Superior temporal gyrus (tissue), 1 donor: ENCODE results near the gene HOXD13.

Experiments used
- DNase-seq: peaks from one replicate; pipeline ENCODE4 v3.0.0-alpha.2; 2016; ENCODE audit errors: extremely low spot score

The HOXD13 gene

GRCh38 chr2:176093145-176093897 is 800 bp downstream of the HOXD13 start:
- DNase-seq, result no peak

DNA sequence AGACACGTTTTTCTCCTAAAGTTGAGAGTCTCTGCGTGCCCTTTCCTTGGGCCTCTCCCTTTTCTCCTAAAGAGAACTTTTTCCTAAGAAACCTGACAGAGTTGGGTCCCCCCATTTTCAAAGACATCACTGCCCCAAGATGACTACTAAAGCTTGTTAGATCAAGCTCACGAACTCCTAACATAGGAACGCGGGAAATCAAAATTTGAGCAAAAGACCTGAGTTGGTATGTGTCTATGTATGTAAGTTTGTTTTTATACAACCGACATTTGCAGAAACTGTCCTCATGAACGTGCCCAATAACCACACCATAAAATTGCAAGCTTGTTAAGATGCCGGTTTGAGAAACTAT is 1.4 kb downstream of the HOXD13 start:
- no peak for DNase-seq

- DNase-seq, result no peak
Observed at GRCh38 chr2:176094349-176094748, 1.8 kb downstream of the HOXD13 start.

GRCh38 chr2:176095421-176095820 is 2.9 kb downstream of the HOXD13 start:
- DNase-seq, result no peak

- no peak for DNase-seq
Observed at GRCh38 chr2:176096243-176096985, 3.9 kb downstream of the HOXD13 start.

DNA sequence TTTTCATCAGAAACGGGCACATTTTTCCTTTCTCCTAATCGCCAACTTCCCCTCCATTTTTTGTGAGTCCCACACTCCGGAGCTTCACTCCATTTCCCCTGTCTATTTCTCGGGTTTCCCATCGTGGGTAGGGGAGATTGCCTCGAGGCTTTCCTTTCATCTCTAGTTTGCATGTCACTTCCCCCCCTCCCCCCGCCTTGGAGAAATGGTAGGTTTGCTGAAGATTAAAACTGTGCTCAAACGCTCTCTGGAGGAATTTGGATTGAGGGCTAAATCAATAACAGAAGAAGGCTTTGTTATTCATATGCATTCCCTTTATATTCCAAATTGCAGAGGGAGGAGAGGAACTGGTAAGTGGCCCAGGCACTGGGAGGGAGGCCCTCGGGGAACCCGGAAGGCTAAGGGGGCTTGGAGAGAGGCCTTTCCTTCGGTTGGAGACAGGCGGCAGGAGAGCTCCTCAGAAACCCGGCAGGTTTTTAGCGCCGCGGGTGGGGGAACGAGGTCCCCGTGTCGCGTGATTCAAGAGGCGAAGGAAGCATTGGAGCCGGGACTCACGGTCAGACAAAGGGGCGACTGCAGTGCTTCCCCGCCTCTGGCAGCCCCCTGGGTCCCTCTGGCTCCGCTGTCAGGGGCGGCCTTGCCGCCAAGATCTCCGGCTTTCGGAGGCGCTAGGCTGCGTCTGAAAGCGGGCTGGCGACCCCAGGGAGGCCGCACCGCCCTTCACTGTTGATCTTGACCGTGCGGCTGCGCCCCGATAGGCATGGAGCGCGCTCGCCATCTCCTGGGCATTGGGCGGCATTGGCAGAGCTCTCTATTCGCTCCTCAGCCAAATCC is 4.7 kb downstream of the HOXD13 start:
- DNase-seq, result no peak

DNA sequence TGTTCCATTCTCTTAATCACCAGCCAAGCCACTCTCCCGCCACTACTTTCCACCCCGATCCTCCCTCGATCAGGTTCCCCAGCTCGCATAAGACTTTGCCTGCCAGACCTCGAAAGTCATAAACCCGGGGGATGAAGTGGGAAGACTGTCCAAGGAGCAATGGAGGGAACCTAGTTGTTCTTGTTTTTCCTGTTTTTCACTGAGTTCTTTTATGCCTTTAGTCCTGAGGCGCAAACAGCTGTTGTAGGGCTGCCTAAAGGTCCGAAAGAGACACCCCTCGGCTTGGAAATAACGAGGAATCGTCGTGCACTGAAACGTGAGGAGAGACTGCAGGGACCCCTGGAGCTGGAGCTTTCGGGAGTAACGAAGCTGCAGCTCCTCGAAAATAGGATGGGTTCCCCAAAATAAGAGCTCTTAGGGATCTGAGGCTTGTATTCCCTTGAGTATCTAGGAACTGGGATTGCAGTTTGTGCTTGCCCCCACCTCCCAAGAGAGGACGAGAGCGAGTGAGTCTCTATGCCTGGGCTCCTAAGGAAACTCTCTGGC is 5.4 kb downstream of the HOXD13 start:
- DNase-seq, result no peak

DNA sequence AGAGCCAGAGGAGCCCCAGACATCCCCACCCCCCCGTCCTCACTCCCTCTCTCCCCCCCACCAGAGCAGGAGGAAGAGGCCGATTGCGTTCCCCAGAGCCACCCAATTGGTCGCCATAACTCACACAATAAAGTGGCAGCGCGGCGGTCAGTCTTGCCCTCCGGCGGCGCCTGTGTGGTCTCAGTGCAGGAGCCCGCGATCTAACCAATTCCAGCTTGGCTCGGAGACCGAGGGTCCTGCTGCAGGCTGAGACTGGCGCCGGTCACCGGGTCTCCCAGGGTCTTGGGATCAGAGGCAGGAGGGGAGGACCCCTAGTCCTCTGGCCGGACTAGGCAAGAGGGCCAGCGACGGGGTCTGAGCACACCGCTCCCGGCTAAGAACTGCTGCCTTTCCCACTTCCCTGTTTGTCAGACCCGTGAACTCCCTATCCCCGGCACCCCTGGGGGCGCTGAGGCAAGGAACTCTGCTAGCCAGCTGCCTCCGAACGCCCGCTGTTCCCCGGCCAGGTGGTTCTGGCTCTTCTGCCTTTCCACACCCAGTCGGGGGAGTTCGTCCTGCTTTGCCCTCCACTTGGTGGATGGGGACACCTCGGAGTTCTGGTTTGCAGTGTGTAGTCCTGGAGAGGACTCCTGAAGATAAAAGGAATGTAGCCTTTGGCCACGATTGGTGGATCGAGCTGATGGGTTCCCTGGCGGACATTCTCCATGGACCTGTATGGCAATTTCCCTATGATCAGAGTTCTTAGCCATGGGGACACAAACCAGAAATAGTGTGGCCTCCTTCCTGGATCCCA is 6.0 kb downstream of the HOXD13 start:
- no peak for DNase-seq

GRCh38 chr2:176099159-176099727 is 6.7 kb downstream of the HOXD13 start:
- DNase-seq, result no peak

DNA sequence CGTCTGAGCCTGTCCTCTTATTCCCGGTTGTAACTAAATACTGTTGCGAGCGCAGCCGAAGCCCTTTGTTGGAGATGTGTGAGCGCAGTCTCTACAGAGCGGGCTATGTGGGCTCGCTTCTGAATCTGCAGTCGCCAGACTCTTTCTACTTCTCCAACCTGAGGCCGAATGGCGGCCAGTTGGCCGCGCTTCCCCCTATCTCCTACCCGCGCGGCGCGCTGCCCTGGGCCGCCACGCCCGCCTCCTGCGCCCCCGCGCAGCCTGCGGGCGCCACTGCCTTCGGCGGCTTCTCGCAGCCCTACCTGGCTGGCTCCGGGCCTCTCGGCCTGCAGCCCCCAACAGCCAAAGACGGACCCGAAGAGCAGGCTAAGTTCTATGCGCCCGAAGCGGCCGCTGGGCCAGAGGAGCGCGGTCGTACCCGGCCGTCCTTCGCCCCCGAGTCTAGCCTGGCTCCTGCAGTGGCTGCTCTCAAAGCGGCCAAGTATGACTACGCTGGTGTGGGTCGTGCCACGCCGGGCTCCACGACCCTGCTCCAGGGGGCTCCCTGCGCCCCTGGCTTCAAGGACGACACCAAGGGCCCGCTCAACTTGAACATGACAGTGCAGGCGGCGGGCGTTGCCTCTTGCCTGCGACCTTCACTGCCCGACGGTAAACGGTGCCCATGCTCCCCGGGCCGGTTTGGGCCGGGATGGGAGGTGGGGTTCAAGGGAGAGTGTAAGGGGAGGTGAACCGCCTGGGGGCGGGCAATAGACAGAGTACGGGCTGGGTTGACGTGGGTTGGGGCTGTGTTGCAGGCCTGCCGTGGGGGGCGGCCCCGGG is 7.4 kb downstream of the HOXD13 start, which contains the start of gene HOXD12:
TSS of gene HOXD12 (plus strand) at position 68 of the 819 bp plus-strand sequence. CDS start at position 75, 7 bp downstream.
- no peak for DNase-seq

DNA sequence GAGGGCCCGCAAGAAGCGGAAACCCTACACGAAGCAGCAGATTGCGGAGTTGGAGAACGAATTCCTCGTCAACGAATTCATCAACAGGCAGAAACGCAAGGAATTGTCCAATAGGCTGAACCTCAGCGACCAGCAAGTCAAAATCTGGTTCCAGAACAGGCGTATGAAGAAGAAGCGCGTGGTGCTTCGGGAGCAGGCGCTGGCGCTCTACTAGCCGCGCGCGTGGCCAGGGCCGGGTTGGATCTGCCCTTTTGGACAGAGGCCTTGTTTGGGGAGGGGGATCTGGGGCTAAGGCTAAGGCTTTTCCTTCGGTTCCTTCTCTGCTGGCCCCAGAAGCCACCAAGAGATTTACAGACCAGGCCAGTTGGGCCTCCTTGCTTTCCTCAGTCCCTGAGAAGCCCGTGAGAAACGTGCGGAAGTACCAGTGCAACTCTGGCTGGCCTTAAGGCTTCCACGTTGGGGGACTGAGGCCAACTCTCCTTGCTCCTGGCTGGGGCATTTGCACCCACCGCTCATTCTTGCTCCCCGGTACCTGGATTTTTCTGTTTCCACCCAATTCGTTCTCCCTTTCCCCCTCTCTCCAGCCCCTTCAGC is 8.1 kb downstream of the HOXD13 start:
- no peak for DNase-seq

GRCh38 chr2:176101216-176101830 is 8.8 kb downstream of the HOXD13 start:
- no peak for DNase-seq

DNA sequence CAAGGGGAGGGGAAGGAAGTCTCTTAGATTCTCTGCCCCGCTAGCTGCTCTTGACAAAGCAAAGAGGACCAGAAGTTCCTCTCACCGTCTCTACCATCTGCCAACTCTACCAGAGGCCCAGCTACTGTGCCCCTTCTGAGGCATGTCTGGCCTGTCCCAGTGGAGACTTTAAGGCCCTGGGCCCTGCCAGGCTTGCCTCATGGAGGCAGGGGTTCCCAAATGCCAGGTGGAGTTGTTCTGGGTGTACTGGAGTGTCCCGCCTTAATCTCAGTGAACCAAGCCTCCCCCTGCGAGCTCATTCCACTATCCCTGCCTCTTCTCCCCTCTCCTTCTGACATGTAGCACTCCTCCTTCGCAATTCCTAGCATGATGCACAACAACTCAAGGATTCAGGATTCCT is 9.3 kb downstream of the HOXD13 start:
- DNase-seq, result no peak

DNA sequence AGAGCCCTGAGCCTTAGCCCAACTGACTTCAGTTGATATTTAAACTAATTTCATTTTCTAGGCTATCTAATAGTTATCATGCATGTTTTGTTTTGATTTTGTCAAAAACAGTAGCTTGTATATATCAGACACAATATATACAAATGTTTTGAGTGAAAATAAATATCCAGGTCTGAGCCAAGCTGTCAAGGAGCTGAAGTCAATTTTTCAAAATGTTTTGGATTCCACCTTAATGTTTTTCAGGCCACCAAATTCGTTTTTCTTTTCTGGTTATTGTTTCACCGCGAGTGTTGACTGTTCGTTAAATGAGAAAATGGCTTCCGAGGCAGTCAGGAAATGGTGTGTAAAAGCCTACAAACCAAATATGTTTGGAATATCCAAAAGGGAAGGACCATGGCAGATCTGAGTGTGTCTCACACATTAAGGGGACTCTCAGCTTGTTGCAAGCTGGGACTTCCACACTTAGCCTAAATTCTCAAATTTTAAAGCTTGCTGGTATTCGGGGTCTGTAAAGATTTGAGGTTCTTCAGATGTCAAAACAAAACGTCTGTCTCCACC is 9.9 kb downstream of the HOXD13 start:
- DNase-seq, result no peak

GRCh38 chr2:176103194-176103593 is 10.7 kb downstream of the HOXD13 start:
- DNase-seq, result no peak

- no peak for DNase-seq
Observed at GRCh38 chr2:176103742-176104315, 11.3 kb downstream of the HOXD13 start.

DNA sequence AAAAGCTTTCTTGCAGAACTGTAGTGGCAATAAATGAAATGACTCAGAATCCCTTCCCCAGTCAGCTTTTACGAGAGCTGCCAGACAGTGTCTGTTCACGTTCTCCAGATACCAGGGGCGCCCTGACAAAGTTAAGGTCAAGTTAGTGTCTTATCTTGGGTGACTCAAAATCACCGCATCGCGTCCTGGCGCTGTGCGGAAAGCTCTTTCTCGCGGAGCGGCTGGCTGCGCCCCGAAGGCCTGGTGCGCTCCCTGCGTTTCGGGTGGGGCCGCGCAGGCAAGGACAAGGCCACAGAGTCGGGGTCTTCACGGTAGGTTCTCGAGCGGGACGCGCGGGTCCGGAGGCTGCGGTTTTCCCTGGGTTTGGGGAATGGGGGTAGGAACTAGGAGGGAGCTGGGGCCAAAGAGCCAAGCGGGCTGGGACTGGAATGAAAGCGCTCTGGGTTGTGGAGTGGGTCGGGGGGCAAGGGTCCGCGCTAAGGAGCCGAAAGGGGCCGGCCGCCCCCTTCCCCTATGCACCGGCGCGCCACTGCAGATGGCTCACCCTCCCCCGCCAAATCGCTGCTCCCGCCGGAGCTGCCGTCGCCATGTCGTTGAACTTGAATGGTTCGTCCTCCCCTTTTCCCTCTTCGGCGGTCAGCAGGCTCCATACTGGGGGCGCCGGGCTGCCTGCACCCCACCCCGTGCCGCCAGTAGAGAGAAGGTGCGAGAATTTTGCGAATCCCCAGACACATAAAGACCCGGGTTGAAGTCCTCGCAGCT is 12.0 kb downstream of the HOXD13 start:
- DNase-seq, result no peak
